Liver (tissue), 9 donors: ENCODE measurements around the gene TMEM43. TPM values are rescaled to one million over a fixed set of nuclear protein-coding genes. Genes with fewer than 3 reads are reported as not detected.
A peak's percentile ranks its signal among the peaks of the same experiment; 100 is the strongest.

Experiments
- DNase-seq: peaks from one replicate; pipeline ENCODE4 v3.0.0-alpha.2; 2017; ENCODE audit warnings: low spot score
- H3K27ac ChIP-seq, 2 donors: one replicate each; pipeline ENCODE4 v1.7.0; 2013; ENCODE audit warnings: inconsistent platforms in 2 of 2, low read length in 2 of 2, control low read depth in 1 of 2, low read depth in 1 of 2, mild to moderate bottlenecking in 1 of 2
- H3K27me3 ChIP-seq, 4 donors: one replicate each; pipeline versions ENCODE4 v1.6.1 to v1.7.0; 2013; ENCODE audit warnings: low read length in 3 of 4, inconsistent platforms in 1 of 4, mild to moderate bottlenecking in 1 of 4, moderate library complexity in 1 of 4; ENCODE audit not compliant: control insufficient read depth in 4 of 4, insufficient read depth in 4 of 4
- H3K36me3 ChIP-seq, 4 donors: one replicate each; pipeline versions ENCODE4 v1.6.1 to v1.7.0; 2013; ENCODE audit warnings: low read length in 3 of 4, mild to moderate bottlenecking in 3 of 4, low read depth in 1 of 4, moderate library complexity in 1 of 4; ENCODE audit not compliant: control insufficient read depth in 4 of 4, insufficient read depth in 3 of 4
- H3K4me1 ChIP-seq, 4 donors: one replicate each; pipeline versions ENCODE4 v1.6.1 to v1.7.0; 2013; ENCODE audit warnings: low read length in 3 of 4, mild to moderate bottlenecking in 3 of 4, moderate library complexity in 1 of 4; ENCODE audit not compliant: control insufficient read depth in 4 of 4, insufficient read depth in 4 of 4
- H3K4me3 ChIP-seq, 3 donors: one replicate each; pipeline versions ENCODE4 v1.6.1 to v1.7.0; 2013; ENCODE audit warnings: low read length in 3 of 3, control low read depth in 1 of 3, low read depth in 1 of 3, mild to moderate bottlenecking in 1 of 3
- H3K9ac ChIP-seq, 2 donors: one replicate each; pipeline ENCODE4 v1.7.0; 2013; ENCODE audit warnings: low read length in 2 of 2, mild to moderate bottlenecking in 2 of 2, moderate library complexity in 2 of 2, control low read depth in 1 of 2, low read depth in 1 of 2
- H3K9me3 ChIP-seq, 4 donors: one replicate each; pipeline versions ENCODE4 v1.6.1 to v1.7.0; 2013; ENCODE audit warnings: low read length in 3 of 4; ENCODE audit not compliant: control insufficient read depth in 4 of 4
- EGR1 ChIP-seq, 2 donors: IDR thresholded peaks; 2 replicates each; pipeline ENCODE4 v1.6.1; 2016 to 2018; ENCODE audit warnings: antibody characterized with exemption in 2 of 2, low read depth in 2 of 2
- FOXA1 ChIP-seq: IDR thresholded peaks from 2 replicates; pipeline ENCODE4 v1.6.1; 2016; ENCODE audit warnings: antibody characterized with exemption
- HNF4A ChIP-seq, 2 donors: conservative IDR thresholded peaks; 2 replicates each; pipeline ENCODE4 v1.6.1; 2016; ENCODE audit warnings: antibody characterized with exemption in 2 of 2, mild to moderate bottlenecking in 2 of 2
- HNF4G ChIP-seq: IDR thresholded peaks from 2 replicates; pipeline ENCODE4 v1.6.1; 2016; ENCODE audit warnings: antibody characterized with exemption
- RAD21 ChIP-seq, 2 donors: IDR thresholded peaks; 2 replicates each; pipeline ENCODE4 v1.6.1; 2016; ENCODE audit warnings: antibody characterized with exemption in 2 of 2, mild to moderate bottlenecking in 2 of 2
- SP1 ChIP-seq: IDR thresholded peaks from 2 replicates; pipeline ENCODE4 v1.6.1; 2018; ENCODE audit warnings: antibody characterized with exemption, mild to moderate bottlenecking
- YY1 ChIP-seq: IDR thresholded peaks from 2 replicates; pipeline ENCODE4 v1.6.1; 2016; ENCODE audit warnings: antibody characterized with exemption, mild to moderate bottlenecking
- WGBS: extraction: QIAGEN DNeasy Blood & Tissue Kit; methylation state at CpG from one replicate; pipeline ENCODE4 v1.1.7; 2013; 5-methylcytosine and 5-hydroxymethylcytosine counted together
- polyA plus RNA-seq, 2 donors: library from polyadenylated mRNA; stranded (reverse) in 1 of 2; unstranded in 1 of 2; fragments of 200-250 nt in 1 of 2; fragments of >200 nt in 1 of 2; fragmentation: Nextera tagmentation in 1 of 2; extraction: Ambion mirVana in 1 of 2; gene quantifications; one replicate each; pipeline versions ENCODE4 v1.2.1 to v1.2.3, GENCODE V29; 2013 to 2015
- total RNA-seq, 2 donors: library from RNA; depleted of rRNA; stranded (reverse); fragments of >200 nt; gene quantifications; one replicate each; pipeline ENCODE4 v1.2.3, GENCODE V29; 2014
- TF ChIP-seq, protein P1 (sequence below): fragments of 150-350 bp; IDR thresholded peaks from 2 replicates; pipeline ENCODE4 v1.5.1; 2017; ENCODE audit warnings: improper control_type of control experiment, low read depth, low read length; ENCODE audit not compliant: missing input control
- TF ChIP-seq, protein P2 (sequence below): IDR thresholded peaks from 2 replicates; pipeline ENCODE4 v1.6.1; 2016; ENCODE audit warnings: antibody characterized with exemption, mild to moderate bottlenecking
- donor health status: healthy.
- donor health status: healthy.
- donor health status: healthy.
- donor health status: healthy.
- donor health status: healthy.

The TMEM43 gene
- total and polyA plus RNA-seq, 4 donors: 7.4 to 15.1 (median 13.5) TPM

DNA sequence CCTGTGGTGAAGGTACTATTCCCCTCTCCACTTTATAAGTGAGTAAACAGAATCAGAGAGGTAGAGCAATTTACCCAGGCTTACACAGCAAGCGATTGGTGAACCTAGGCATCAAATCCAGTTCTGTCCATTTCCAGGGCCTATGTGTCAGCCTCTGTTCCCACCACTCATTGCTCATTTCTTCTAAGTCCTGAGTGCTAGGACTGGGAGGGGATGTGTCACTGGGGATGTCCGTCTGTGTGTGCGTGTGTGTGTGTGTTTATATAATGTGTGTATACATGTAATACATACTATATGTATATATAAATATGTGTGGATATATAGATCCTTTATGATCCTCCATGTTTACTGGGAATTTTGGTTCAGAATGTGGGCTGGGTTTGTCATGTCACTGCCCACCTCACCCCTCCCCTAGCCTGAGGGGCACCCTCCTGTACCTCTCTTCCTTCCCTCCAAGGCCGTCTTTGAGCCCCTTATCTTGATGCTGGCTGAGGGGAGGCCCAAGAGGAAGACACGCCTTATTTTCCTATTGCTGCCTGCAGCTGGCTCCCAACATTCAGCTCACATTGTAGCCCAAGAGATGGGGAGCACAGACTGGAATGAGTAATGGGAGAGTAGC is 2.1 kb downstream of the TMEM43 start:
- Histone ChIP-seq H3K4me3 (no peak overlapping the region), H3K27ac (no peak overlapping the region), H3K4me1 (peaks cover 12 to 43% (median 29%) of the 10 kb centered on the region in 4 donors), H3K9ac (no peak overlapping the region), H3K9me3 (no peaks in the 10 kb centered on the region), H3K27me3 (no peaks in the 10 kb centered on the region), H3K36me3 (peaks cover 3 to 22% (median 7%) of the 10 kb centered on the region in 4 donors)
- no peak for TF ChIP-seq SP1
- TF ChIP-seq, protein P1, sequence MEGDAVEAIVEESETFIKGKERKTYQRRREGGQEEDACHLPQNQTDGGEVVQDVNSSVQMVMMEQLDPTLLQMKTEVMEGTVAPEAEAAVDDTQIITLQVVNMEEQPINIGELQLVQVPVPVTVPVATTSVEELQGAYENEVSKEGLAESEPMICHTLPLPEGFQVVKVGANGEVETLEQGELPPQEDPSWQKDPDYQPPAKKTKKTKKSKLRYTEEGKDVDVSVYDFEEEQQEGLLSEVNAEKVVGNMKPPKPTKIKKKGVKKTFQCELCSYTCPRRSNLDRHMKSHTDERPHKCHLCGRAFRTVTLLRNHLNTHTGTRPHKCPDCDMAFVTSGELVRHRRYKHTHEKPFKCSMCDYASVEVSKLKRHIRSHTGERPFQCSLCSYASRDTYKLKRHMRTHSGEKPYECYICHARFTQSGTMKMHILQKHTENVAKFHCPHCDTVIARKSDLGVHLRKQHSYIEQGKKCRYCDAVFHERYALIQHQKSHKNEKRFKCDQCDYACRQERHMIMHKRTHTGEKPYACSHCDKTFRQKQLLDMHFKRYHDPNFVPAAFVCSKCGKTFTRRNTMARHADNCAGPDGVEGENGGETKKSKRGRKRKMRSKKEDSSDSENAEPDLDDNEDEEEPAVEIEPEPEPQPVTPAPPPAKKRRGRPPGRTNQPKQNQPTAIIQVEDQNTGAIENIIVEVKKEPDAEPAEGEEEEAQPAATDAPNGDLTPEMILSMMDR: no peak
- TF ChIP-seq EGR1 (IDR thresholded peaks at IDR 0.05; ENCODE audit: low read depth in 2 of 2): no peak
- TF ChIP-seq FOXA1: no peak
- TF ChIP-seq, protein P2, sequence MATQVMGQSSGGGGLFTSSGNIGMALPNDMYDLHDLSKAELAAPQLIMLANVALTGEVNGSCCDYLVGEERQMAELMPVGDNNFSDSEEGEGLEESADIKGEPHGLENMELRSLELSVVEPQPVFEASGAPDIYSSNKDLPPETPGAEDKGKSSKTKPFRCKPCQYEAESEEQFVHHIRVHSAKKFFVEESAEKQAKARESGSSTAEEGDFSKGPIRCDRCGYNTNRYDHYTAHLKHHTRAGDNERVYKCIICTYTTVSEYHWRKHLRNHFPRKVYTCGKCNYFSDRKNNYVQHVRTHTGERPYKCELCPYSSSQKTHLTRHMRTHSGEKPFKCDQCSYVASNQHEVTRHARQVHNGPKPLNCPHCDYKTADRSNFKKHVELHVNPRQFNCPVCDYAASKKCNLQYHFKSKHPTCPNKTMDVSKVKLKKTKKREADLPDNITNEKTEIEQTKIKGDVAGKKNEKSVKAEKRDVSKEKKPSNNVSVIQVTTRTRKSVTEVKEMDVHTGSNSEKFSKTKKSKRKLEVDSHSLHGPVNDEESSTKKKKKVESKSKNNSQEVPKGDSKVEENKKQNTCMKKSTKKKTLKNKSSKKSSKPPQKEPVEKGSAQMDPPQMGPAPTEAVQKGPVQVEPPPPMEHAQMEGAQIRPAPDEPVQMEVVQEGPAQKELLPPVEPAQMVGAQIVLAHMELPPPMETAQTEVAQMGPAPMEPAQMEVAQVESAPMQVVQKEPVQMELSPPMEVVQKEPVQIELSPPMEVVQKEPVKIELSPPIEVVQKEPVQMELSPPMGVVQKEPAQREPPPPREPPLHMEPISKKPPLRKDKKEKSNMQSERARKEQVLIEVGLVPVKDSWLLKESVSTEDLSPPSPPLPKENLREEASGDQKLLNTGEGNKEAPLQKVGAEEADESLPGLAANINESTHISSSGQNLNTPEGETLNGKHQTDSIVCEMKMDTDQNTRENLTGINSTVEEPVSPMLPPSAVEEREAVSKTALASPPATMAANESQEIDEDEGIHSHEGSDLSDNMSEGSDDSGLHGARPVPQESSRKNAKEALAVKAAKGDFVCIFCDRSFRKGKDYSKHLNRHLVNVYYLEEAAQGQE: no peak
- no peak for TF ChIP-seq HNF4G
- TF ChIP-seq YY1: no peak
- DNase-seq: peak; percentile 20
- WGBS: 90% methylated on average over 5 of the region's 5 CpGs

DNA sequence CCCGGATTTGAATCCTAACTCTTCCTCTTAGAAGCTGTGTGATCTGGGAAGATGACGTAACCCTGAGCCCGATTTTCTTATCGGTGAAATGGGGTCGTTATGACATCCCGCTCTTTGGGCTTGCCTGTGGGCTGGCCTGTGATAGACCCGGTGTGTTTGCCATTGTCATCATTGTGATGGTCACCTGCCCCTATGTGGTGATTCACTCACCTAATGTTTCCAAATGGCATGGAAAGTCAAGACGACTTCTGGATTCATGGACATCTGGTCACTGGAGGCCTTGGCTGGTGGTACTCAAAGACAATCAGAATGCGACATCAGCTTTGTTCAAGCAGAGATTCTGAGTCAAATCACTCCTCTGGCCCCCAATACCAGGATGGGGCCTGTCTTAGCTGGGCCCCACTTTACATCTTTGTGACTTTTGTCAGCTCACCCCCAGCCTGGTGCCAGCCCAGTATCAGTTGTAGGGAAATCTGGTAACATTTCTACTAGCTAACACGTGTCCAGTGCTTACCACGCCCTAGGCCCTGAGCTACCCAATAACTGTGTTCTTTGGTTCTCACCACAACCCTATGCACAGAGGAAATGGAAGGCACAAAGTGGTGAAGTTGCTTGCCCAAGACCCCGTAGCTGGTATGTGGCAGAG is 2.8 kb downstream of the TMEM43 start:
- DNase-seq: no peak

More for the DNA sequence above, 2.8 kb downstream of the TMEM43 start:
- H3K4me1 ChIP-seq: peaks cover 12 to 45% (median 32%) of the 10 kb centered on the region in 4 donors
- H3K36me3 ChIP-seq: peaks cover 6 to 26% (median 8%) of the 10 kb centered on the region in 4 donors
- H3K9me3 ChIP-seq: no peaks in the 10 kb centered on the region
- no peaks in the 10 kb centered on the region for H3K27me3 ChIP-seq
- H3K4me3 ChIP-seq: no peak overlapping the region
- no peak for TF ChIP-seq EGR1 (IDR thresholded peaks at IDR 0.05; ENCODE audit: low read depth in 2 of 2)
- TF ChIP-seq HNF4A (conservative IDR thresholded peaks at IDR 0.05): no peak
- no peak for TF ChIP-seq FOXA1
- no peak for TF ChIP-seq RAD21 (IDR thresholded peaks at IDR 0.05)
- TF ChIP-seq, protein P1: no peak
- 93% methylated on average over 12 of the region's 12 CpGs for WGBS
- no peak overlapping the region for H3K27ac ChIP-seq
- no peak overlapping the region for H3K9ac ChIP-seq
